Measurements from ENCODE around the gene TMX4. TPM values are rescaled to one million over a fixed set of nuclear protein-coding genes. Genes with fewer than 3 reads are reported as not detected.

TMX4 gene
- total and polyA plus RNA-seq, 2 experiments from 2014 or later = 2.5 to 7.5 TPM

- Histone ChIP-seq H4K20me1 (replicated peaks; ENCODE audit: insufficient read depth) (no peaks in the 10 kb centered on the region), H3F3A (replicated peaks; ENCODE audit: low read depth) (no peaks in the 10 kb centered on the region), H3K9me2 (ENCODE audit: insufficient read depth) (peaks cover 9% of the 10 kb centered on the region), H3K4me1 (ENCODE audit: insufficient read depth) (no peaks in the 10 kb centered on the region; the same call in 1 of the 2 replicates), H3K4me2 (no peak overlapping the region), H3K4me3 (no peak overlapping the region), H3K27ac (ENCODE audit: low read depth) (no peak overlapping the region), H3K79me2 (replicated peaks; ENCODE audit: insufficient read depth) (no peaks in the 10 kb centered on the region), H3K36me3 (ENCODE audit: insufficient read depth) (no peaks in the 10 kb centered on the region; the same call in 1 of the 2 replicates), H2AFZ (no peak overlapping the region), H3K27me3 (ENCODE audit: insufficient read depth) (no peaks in the 10 kb centered on the region)
- H3K36me3 Mint-ChIP-seq (ENCODE audit: low read depth) = peaks cover 13% of the 10 kb centered on the region
- H3K27ac Mint-ChIP-seq = no peak overlapping the region
- H3K4me3 Mint-ChIP-seq = no peak overlapping the region
- DNase-seq (ENCODE audit: low spot score) = no peak
- TF ChIP-seq STAT1 (IDR thresholded peaks at IDR 0.05; ENCODE audit: unreplicated experiment) (no peak), ZNF114 (CRISPR knock-in tag; IDR thresholded peaks at IDR 0.05) (no peak), EZH2phosphoT487 (IDR thresholded peaks at IDR 0.05; ENCODE audit: unreplicated experiment) (no peak), EZH2 (IDR thresholded peaks at IDR 0.05; ENCODE audit: low read depth, unreplicated experiment) (no peak), REST (IDR thresholded peaks at IDR 0.05; ENCODE audit: unreplicated experiment) (no peak), ZNF462 (CRISPR knock-in tag; IDR thresholded peaks at IDR 0.05) (no peak), NANOG (IDR thresholded peaks at IDR 0.05; ENCODE audit: borderline replicate concordance) (no peak)
- no peaks in the 10 kb centered on the region for H3K27me3 Mint-ChIP-seq (ENCODE audit: insufficient read depth, low read depth, poor library complexity)
- H3K9me3 Mint-ChIP-seq = peaks cover 9% of the 10 kb centered on the region; the same call in 2 of the 3 replicates
- no peak for ATAC-seq
- no peaks in the 10 kb centered on the region for H3K4me1 Mint-ChIP-seq
Observed at GRCh38 chr20:7993238-7993637, 26.3 kb downstream of the TMX4 start.

Data from GM23338 (cell line).